Left ventricle myocardium inferior (tissue), 1 donor: ENCODE data around the gene PAH. TPM values are rescaled to one million over a fixed set of nuclear protein-coding genes. Genes with fewer than 3 reads are reported as not detected.

Source experiments
- DNase-seq: peaks from one replicate; pipeline ENCODE4 v3.0.0-alpha.2; 2020
- H3K27ac ChIP-seq: fragments of 200-600 bp; replicated peaks from 2 replicates; pipeline ENCODE4 v1.8.0; 2021
- H3K27me3 ChIP-seq: fragments of 200-600 bp; 2 replicates; pipeline ENCODE4 v1.8.0; 2021; ENCODE audit warnings: low read depth
- H3K36me3 ChIP-seq: fragments of 200-600 bp; 2 replicates; pipeline ENCODE4 v1.8.0; 2021
- H3K4me1 ChIP-seq: fragments of 200-600 bp; 2 replicates; pipeline ENCODE4 v1.8.0; 2021
- H3K4me3 ChIP-seq: fragments of 200-600 bp; 2 replicates; pipeline ENCODE4 v1.8.0; 2021; ENCODE audit warnings: mild to moderate bottlenecking, moderate library complexity
- H3K9me3 ChIP-seq: fragments of 200-600 bp; replicated peaks from 2 replicates; pipeline ENCODE4 v1.8.0; 2021
- CTCF ChIP-seq: fragments of 200-600 bp; IDR thresholded peaks from 2 replicates; pipeline ENCODE4 v1.8.0; 2021; ENCODE audit warnings: antibody characterized with exemption, mild to moderate bottlenecking, borderline replicate concordance
- intact Hi-C: fragments of 100-400 bp; cut with micrococcal nuclease; formaldehyde crosslinking; loops from one replicate; pipeline ENCODE4 v1.11.0; 2022
- total RNA-seq: library from RNA; stranded (reverse); fragmentation: NEBNext Ultra II Directional; extraction: Animal tissue kit (Norgen Biotek cat#: 25700); gene quantifications from one replicate; pipeline ENCODE4 v1.2.1, GENCODE V29; 2021
- donor health status: DM: no; HTN: yes; CAD: no; lungs with severe emphysema.

PAH gene
- total RNA-seq, 1 donor from 2014 or later, result not detected

GRCh38 chr12:102811110-102811737, 105.8 kb downstream of the PAH start:
- Histone ChIP-seq H3K27me3 (peaks cover 42% of the 10 kb centered on the region), H3K4me1 (no peaks in the 10 kb centered on the region), H3K9me3 (no peaks in the 10 kb centered on the region), H3K27ac (no peak overlapping the region), H3K4me3 (no peak overlapping the region), H3K36me3 (no peaks in the 10 kb centered on the region)
- intact Hi-C loops, result no loop called here
- no peak for DNase-seq
- peak; percentile 40 for TF ChIP-seq CTCF

GRCh38 chr12:102808412-102808811, 108.6 kb downstream of the PAH start:
- H3K9me3 ChIP-seq, result no peaks in the 10 kb centered on the region
- H3K36me3 ChIP-seq, result no peaks in the 10 kb centered on the region
- no peak overlapping the region for H3K4me3 ChIP-seq
- no peak overlapping the region for H3K27ac ChIP-seq
- intact Hi-C loops, result no loop called here
- DNase-seq, result no peak
- TF ChIP-seq CTCF, result no peak
- H3K4me1 ChIP-seq, result no peaks in the 10 kb centered on the region
- peaks cover 34% of the 10 kb centered on the region for H3K27me3 ChIP-seq

- DNase-seq, result no peak
- Histone ChIP-seq H3K4me3 (no peak overlapping the region), H3K27me3 (peaks cover 18% of the 10 kb centered on the region), H3K27ac (no peak overlapping the region), H3K36me3 (no peaks in the 10 kb centered on the region), H3K4me1 (no peaks in the 10 kb centered on the region), H3K9me3 (no peaks in the 10 kb centered on the region)
- TF ChIP-seq CTCF, result no peak
- intact Hi-C loops, result no loop called here
Measured at GRCh38 chr12:102806592-102806991, 110.5 kb downstream of the PAH start.

- no peak overlapping the region for H3K4me3 ChIP-seq
- peaks cover 14% of the 10 kb centered on the region for H3K27me3 ChIP-seq
- no peaks in the 10 kb centered on the region for H3K4me1 ChIP-seq
- no peaks in the 10 kb centered on the region for H3K9me3 ChIP-seq
- intact Hi-C loops, result no loop called here
- DNase-seq, result no peak
- H3K27ac ChIP-seq, result no peak overlapping the region
- TF ChIP-seq CTCF, result no peak
- no peaks in the 10 kb centered on the region for H3K36me3 ChIP-seq
Measured at GRCh38 chr12:102806110-102806509, 110.9 kb downstream of the PAH start.

GRCh38 chr12:102800565-102800964, 116.5 kb downstream of the PAH start:
- Histone ChIP-seq H3K27me3 (no peaks in the 10 kb centered on the region), H3K36me3 (no peaks in the 10 kb centered on the region), H3K9me3 (no peaks in the 10 kb centered on the region), H3K27ac (no peak overlapping the region), H3K4me3 (no peak overlapping the region), H3K4me1 (no peaks in the 10 kb centered on the region)
- intact Hi-C loops, result no loop called here
- no peak for DNase-seq
- TF ChIP-seq CTCF, result no peak
